Umbilical cord (tissue), 2 donors: ENCODE results near the gene NUB1. TPM values are rescaled to one million over a fixed set of nuclear protein-coding genes. Genes with fewer than 3 reads are reported as not detected.

Experiments
- DNase-seq: peaks from one replicate; pipeline ENCODE4 v3.0.0-alpha.2; 2015; ENCODE audit warnings: low spot score
- total RNA-seq: library from RNA; depleted of rRNA; stranded (reverse); fragments of >200 nt; gene quantifications from one replicate; pipeline ENCODE4 v1.2.3, GENCODE V29; 2014; ENCODE audit warnings: low replicate concordance; ENCODE audit not compliant: insufficient read depth

NUB1 gene
- total RNA-seq, 1 donor from 2014 or later, result 56.8 TPM

DNA sequence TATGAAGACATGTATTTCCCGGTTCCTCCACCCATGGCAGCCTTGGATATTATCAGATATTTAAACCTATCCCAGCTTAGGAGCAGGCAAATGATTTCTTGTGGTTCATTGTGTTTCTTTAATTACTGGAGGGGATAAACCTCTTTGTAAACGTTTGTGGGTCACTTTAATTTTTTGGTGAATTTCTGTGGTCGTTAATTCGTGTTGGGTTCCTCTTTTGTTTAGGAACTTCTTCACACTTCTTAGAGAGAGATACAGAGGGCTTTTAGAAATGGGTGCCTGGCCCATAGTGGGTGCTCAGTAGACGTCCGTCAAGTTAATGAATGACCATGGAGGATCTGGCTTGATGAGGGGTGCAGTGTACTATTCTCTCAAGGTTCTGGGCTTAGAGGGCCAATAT, 27.2 kb upstream of the NUB1 start:
- DNase-seq, result no peak

DNA sequence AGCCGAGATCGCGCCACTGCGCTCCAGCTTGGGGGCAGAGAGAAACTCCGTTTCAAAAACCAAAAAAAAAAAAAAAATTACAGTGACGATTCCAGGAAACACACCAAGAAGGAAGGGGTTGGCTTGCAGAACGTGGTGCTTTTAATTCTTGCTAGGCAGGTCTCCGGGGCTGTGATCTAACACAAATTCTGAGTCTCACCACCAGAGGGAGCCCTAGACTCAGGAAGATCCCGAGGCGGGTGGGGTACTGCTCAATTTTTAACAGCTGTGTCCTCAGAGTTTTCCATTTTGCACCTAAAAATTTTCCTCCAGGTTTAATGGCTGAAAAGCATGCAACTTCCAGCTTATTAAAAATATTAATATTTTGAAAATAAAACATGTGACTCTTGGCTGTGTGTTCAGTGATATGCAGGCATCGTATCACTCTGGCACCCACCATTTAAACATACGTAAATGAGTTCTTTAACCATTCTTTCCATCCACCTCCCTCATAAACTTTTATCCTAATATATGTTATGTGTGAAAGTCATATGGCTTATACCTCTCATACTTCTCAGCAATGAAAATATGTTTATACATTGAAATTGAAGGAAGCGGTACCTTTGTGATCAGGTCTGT, 26.5 kb upstream of the NUB1 start:
- DNase-seq, result peak; percentile 80

DNA sequence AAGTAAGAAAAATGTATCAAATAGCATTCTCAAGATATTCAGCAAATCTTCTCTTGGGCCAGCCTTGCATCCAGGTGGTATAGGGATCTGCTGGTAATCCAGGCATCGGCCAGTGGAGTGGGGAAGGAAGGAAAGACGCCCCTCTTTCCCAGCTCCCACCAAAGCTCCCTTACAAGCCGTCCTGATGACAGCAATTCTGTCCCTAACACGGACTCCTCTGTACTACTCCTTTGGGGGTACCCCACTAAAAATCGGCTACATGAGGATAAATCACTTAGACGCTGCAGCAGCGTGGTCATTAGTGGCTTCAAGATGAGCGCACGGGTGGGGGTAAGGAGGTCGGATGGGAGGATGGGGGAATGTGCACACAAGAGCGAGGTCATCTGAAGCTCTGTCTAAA, 24.7 kb upstream of the NUB1 start:
- no peak for DNase-seq

DNA sequence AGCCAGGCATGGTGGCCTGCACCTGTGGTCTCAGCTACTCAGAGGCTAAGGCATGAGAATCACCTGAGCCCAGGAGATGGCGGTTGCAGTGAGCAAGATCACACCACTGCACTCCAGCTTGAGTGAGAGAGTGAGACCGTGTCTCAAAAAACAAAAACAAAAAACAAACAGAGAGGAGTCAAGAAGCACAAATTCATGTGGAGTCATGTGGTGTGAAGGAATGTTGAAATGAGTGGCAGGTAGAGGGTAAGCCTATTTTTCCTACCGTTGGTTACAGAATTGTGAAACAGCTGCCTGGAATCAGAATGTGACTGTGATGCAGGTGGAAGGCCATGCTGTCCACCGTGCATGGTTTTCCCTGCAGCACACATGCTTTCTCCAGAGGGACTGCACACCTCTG, 23.7 kb upstream of the NUB1 start:
- no peak for DNase-seq

DNA sequence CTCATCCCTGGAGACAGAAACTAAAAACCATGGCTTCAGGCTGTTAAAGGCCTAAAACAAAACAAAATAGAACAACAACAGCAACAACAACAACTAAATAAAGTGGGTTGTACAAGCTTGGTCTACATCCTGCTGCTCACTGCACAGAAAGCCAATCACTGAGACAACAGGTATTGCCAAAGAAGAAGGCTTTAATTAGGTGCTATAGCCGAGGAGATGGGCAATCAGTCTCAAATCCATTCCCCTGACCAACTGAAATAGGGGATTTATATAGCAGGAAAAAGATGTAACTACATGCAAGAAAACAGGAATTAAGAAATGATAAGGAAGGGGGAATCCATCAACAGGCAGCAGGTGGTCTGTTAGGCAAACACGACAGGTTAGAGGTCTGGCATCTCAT, 22.4 kb upstream of the NUB1 start:
- no peak for DNase-seq

DNA sequence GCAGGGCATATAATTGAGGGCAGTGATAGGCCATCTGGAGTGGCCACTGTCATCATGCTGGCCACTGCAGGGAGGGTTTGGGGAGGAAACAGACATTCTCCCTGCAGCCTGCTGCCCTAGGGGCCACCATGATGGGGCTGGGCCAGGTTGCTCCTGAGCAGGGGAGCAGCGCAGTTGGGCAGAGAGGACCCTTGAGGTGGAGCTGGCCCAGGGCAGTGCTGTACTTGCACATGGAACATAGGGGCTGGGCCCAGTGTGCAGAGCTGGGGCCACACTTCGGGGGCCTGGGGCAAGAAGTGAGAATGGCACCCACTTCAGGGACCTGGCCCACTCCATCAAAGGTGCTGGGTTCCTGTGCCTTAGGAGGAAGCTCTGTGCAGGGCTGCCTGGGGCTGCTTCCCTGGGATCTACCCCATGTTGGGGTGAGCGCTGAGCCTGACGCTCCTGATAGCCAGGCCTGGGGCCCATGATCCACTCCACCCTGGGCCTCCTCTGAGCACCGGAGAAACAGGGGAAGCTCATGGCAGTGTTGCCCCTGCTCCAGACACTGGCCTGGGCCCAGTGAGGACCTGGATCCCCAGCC, 21.3 kb upstream of the NUB1 start:
- no peak for DNase-seq

DNA sequence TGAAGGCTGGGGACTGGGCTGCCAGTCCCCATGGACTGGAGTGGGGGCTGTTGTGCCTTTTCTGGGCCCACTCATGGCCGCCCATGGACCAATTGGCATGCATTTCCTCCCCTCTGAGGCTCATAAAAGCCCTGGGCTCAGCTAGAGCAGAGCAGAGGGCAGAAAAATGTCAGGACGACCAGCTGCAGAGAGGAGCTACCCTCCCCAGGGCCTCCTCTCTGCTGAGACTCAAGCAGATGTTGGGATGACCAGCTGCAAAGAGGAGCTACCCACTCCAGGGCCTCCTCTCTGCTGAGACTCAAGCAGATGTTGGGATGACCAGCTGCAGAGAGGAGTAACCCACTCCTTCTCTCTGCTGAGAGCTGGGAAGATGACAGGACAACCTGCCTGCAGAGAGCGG, 20.3 kb upstream of the NUB1 start:
- no peak for DNase-seq

DNA sequence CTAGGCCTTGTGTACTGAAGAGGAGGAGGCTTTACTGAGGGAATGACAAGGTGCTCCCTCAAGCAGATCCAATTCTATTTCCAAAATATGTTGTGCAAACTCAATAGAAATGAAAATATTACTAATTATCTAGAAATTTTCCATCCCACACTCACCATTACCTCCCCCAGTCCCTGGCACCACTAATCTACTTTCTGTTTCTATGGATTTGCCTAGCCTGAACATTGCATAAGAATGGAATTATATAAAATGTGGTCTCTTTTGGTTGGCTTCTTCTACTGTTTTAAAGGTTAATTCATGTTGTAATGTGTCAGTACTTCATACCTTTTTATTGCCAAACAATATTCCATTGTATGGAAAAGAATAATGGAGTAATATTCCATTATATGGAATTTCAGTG, 18.7 kb upstream of the NUB1 start:
- DNase-seq, result no peak

DNA sequence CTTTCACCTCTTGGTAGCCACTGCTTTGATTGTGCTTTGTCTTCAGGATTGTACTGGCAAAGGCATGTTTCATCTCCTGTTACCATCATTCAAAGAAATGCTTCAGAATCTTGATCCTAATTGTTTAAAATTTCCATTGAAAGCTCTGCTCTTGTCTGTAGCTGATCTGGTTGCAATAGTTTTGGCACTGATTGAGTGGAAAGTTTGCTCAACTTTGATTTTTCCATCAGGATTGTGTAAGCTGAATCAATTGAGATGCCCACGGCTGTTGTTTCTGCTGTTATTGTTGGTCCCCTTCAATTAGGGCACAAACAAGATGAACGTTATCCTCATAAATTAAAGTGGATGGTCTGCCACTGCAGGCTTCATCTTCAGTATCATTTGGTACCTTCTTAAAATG, 14.6 kb upstream of the NUB1 start:
- no peak for DNase-seq

DNA sequence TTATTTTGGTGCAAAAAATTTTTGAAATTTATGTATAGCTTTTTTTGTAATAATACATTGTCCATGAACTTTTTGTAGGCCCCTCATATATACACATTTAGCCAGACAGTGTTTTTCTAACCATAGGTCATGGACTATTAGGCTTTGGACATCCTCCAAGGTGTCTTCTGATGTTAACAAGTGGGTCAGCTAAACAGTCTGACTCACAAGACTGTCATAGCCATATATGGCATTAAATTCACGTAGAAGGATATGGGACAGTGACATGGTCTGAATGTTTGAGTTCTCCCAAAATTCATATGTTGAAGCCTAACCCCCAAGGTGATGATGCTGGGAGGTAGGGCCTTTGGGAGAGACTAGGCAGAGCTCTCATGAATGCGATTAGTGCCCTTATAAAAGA, 14.0 kb upstream of the NUB1 start:
- DNase-seq, result no peak

DNA sequence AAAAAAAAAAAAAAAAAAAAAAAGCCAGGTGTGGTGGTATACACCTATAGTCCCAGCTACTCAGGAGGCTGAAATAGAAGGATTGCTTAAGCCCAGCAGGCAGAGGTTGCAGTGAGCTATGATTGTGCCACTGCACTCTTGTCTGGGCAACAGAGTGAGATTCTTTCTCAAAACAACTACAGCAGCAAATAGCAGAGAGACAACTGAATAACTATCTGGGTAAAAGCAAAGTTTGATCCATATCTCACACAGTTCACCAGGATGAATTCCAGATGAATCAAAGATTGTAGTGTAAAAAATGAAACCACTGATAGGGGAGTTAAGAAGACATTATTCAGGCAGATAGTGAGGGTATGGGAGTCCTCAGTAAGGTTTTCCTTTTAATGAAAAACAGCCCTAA, 11.4 kb upstream of the NUB1 start:
- no peak for DNase-seq

DNA sequence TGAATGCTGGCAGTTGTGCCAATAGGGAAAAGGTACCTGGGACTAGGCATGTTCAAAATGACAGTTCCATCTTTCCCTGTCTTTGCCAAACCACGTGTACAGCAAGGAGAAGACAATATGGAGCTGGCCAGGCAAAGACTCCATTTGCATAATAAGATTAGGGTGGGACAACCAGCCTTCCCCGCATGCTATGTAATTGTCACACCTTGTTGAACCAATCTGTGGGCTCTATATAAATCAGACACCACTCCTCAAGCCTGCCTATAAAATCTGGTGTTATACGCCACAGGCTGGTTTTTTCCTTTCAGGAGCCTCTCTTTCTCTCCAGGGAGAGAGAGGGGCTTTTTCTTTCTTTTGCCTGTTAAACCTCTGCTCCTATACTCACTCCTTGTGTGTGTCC, 11.0 kb upstream of the NUB1 start:
- no peak for DNase-seq

DNA sequence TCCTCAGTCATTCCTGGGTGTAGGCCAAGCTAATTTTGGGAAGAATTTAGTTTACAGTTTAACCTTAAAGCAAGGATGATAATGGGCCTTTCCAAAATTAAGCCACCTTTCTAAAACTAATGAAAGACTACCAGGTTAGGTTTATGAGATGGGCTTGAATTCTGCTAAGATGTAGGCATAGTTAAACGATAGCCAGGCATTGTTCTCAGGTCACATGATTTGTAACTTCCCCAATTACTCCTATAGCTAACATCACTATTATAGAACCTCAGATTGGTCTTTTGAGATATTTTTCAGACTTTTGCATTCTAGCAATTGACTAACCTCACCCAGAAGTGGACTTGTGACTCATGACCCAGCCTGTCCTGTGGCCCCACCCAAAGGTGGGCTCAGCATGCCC, 7.0 kb upstream of the NUB1 start:
- no peak for DNase-seq

DNA sequence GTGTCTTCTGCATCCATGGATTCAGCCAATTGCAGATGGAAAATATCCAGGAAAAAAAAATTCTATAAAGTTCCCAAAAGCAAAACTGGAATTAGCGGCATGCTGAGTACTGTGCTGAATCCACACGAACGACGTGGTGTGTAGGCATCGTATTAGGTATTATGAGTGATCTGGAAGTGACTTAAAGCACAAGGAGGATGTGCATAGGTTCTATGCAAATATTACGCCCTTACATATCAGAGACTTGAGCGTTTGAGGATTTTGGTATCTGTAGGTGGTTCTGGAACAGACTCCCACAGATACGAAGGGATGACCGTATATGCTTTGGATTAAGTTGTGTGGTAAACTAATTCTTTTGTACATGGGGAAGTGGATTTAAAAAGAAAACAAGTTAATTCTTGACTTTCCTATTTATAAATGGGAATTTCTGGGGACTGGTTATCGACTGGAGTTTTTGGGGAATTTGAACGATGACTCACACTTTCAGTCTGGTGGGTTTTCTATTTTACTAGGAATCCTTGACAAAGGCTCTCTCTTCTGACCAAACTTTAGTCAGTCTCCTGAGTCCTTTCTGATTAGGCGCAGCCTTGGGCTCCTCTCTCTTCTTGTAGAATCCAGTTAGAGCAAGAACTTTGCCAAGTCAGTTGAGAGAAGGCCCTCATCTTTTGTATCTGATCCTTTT, 5.4 kb upstream of the NUB1 start:
- DNase-seq, result no peak

DNA sequence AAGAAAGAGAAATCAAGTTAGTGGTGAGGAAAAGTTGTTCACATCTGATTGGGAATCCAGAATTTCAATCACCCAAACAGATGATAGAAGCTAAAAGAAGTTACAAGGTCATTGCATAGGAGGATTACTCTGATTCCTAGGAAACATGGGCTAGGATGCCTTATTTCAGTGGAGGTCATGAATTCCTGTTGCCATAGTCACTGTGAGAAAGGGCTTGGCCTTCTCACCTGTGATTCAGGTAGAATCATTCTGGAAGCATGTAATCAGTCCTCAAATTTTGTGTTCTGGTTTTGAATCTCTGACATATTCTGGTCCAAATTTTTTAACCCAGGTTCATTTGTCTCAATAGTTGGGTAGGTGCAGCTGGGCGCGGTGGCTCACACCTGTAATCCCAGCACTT, 4.3 kb upstream of the NUB1 start:
- no peak for DNase-seq

DNA sequence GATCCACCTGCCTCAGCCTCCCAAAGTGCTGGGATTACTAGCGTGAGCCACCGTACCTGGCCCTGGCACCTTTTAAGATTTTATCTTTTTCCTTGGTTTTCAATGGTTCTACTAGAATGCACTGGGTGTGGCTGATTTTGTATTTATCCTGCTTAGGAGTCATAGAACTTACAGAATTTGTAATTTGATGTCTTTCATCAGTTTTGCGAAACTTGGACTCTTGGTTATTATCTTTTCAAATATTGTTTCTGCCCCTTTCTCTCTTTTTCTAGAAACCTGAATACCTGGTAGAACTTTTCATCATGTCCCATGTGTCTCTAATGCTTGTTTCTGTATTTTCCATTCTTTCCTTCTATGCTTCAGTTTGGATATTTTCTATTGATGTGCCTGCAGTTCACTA, 2.8 kb upstream of the NUB1 start:
- no peak for DNase-seq

DNA sequence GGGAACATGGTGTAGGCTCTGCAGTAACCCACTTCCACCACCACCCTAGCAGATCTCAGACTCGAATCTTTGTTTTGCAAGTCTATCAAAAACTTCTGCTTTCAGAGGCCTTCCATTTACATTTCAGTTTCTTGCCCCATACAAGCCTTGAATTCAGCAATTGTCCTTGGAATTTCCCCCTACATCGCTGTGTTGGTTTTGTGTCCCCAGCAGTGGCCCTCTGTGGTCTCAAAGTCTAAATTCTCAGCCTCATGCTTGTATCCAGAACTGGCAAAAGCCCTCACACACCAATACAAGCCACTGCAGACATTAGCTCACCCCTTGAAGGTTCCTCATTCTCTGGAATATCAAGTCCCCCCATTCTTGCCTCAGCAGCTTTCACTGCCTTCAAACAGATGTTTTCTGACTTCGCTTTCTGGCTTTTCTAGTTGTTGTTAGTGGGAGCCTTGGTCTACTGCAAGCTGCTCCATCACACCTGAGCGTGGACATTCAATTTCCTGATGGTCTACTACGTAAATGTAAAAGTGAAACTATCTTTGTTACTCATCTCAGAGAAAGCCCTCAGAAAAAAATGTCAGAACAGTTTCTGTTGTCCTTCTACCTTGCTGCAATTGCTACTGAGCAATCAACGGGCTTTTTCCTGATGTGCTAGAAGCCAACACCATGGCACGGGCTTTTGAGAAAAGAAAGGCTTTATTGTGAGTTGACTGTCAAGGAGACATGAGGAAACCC, 1.8 kb upstream of the NUB1 start:
- DNase-seq, result no peak

DNA sequence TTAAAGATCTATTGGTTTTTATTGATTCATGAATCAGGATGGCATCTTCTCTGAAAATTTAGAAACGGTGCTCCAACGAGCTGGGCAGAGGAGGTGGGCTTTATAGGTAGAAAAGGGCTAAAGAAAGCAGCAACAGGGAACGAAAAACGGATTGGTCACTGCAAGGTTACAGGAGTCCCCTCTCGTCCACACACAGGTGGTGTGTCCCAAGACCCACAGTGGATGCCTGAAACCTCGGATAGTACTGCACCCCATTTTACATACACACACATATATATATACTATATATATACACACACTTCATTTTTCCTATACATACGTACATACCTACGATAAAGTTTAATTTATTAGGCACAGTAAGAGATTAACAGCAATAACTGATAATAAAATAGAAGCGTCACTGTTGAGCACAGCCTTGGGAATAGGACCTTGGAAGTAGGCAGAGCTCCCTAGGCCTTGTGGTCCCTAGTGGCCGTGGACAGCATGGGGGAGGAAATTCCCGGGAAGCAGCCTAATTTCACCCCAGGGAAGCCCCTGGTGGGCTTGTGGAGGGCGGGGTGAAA, 737 bp upstream of the NUB1 start:
- no peak for DNase-seq

DNA sequence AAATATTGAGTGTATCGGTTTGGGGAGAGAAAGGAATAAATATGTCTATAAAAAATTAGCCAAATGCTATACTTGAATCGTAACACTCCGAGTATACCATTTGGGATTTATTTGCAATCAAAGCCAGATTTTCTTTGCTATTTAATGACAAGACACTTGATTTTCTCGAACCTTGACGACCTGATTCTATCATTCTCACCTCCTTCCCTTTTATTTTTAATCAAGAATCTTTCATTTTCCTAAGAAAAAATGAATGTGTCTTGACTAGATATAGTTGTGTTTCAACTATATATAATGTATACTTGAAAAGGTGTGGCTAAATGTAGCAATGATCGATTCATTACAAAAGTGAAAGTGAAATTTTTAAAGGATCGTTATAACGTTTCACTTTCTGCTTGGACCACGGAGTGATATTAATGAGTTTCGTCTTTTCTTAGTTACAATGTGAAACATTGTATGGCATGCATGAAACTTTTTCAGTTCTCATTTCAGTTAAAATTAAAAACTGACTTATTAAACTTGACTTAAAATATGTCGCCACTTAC, 562 bp downstream of the NUB1 start:
- DNase-seq, result no peak

DNA sequence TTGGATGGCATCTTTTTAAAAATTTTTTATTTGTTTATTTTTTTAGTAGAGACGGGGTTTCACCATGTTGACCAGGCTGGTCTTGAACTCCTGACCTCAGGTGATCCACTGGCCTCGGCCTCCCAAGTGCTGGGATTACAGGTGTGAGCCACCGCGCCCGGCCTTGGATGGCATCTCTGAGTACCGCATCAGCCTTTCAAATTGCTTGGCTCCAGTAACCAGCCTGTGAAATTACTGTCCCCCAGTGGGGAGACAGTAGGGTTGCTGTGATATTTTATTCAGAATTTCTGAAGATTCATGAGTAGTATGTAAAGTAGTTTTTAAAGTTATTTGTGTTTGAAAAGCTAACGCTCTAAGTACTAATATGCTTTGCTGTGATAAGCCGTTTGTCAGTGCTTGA, 1.2 kb downstream of the NUB1 start:
- no peak for DNase-seq

DNA sequence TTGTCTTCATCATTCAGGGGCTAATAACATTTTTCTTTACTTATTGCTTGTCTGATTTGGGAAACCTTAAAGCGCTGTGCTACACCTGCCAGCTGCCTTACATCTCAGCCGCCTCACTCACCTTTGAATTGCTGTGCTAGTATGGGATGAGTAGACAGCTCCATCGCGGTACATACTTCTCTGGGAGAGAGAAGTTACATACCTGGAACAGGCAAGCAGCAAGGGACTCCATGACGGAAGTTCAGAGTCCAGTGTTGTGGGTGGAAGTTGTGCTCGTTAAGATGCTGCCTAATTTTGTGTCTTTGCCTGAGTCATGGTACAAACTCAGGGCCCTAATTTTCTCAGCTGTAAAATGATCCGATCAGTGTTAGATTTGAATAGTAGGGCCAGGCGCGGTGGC, 1.9 kb downstream of the NUB1 start:
- DNase-seq, result no peak
